Astrocyte (in vitro differentiated cells and primary cell): ENCODE measurements around the gene SBF2. TPM values are rescaled to one million over a fixed set of nuclear protein-coding genes. Genes with fewer than 3 reads are reported as not detected.
A peak's percentile ranks its signal among the peaks of the same experiment; 100 is the strongest.

Source experiments
- DNase-seq: peaks from one replicate; pipeline ENCODE4 v3.0.0-alpha.2; 2010; ENCODE audit warnings: low read depth
- FAIRE-seq: peaks from 2 replicates; lab custom pipeline; 2011; peaks lifted over from hg19 to GRCh38; lab: Jason Lieb, UNC
- H2AFZ ChIP-seq: 2 replicates; pipeline ENCODE4 v1.6.0; 2012; ENCODE audit warnings: low read depth, low read length, inconsistent platforms
- H3K27ac ChIP-seq: 2 replicates; pipeline ENCODE4 v1.5.1; 2011; ENCODE audit warnings: low read depth, low read length, inconsistent platforms
- H3K27me3 ChIP-seq: 2 replicates; pipeline ENCODE4 v1.6.0; 2011; ENCODE audit warnings: low read length, inconsistent platforms; ENCODE audit not compliant: insufficient read depth
- H3K36me3 ChIP-seq: 2 replicates; pipeline ENCODE4 v1.5.1; 2011; ENCODE audit warnings: low read length, inconsistent platforms; ENCODE audit not compliant: insufficient read depth
- H3K4me1 ChIP-seq: 2 replicates; pipeline ENCODE4 v1.5.1; 2011; ENCODE audit warnings: low read length, inconsistent platforms; ENCODE audit not compliant: insufficient read depth
- H3K4me2 ChIP-seq: 2 replicates; pipeline ENCODE4 v1.6.0; 2012; ENCODE audit warnings: low read length, inconsistent platforms
- H3K4me3 ChIP-seq: 2 replicates; pipeline ENCODE4 v1.5.1; 2011; ENCODE audit warnings: low read depth, mild to moderate bottlenecking, low read length, inconsistent platforms; ENCODE audit not compliant: insufficient read depth
- H3K79me2 ChIP-seq: 2 replicates; pipeline ENCODE4 v1.6.0; 2012; ENCODE audit warnings: mild to moderate bottlenecking, low read length, inconsistent platforms; ENCODE audit not compliant: insufficient read depth
- H3K9ac ChIP-seq: 2 replicates; pipeline ENCODE4 v1.6.0; 2012; ENCODE audit warnings: mild to moderate bottlenecking, low read length, inconsistent platforms
- H3K9me3 ChIP-seq: 2 replicates; pipeline ENCODE4 v1.5.1; 2012; ENCODE audit warnings: low read depth, mild to moderate bottlenecking, low read length, inconsistent platforms; ENCODE audit not compliant: insufficient read depth
- H4K20me1 ChIP-seq: 2 replicates; pipeline ENCODE4 v1.6.0; 2012; ENCODE audit warnings: low read length, inconsistent platforms; ENCODE audit not compliant: insufficient read depth
- H3K27ac Mint-ChIP-seq: one replicate; pipeline ENCODE4 v1.8.0; 2021; ENCODE audit warnings: mild to moderate bottlenecking, mixed read lengths; ENCODE audit not compliant: unreplicated experiment
- H3K27me3 Mint-ChIP-seq: one replicate; pipeline ENCODE4 v1.8.0; 2021; ENCODE audit warnings: low read depth, mixed read lengths; ENCODE audit not compliant: unreplicated experiment
- H3K36me3 Mint-ChIP-seq: one replicate; pipeline ENCODE4 v1.8.0; 2021; ENCODE audit warnings: low read depth, mixed read lengths; ENCODE audit not compliant: unreplicated experiment
- H3K4me1 Mint-ChIP-seq: one replicate; pipeline ENCODE4 v1.8.0; 2021; ENCODE audit warnings: low read depth, mixed read lengths; ENCODE audit not compliant: unreplicated experiment
- H3K4me3 Mint-ChIP-seq: one replicate; pipeline ENCODE4 v1.8.0; 2021; ENCODE audit warnings: mild to moderate bottlenecking, moderate library complexity, mixed read lengths; ENCODE audit not compliant: unreplicated experiment
- H3K9me3 Mint-ChIP-seq: one replicate; pipeline ENCODE4 v1.8.0; 2021; ENCODE audit warnings: mild to moderate bottlenecking, mixed read lengths; ENCODE audit not compliant: unreplicated experiment
- EZH2 ChIP-seq: IDR thresholded peaks from 2 replicates; pipeline ENCODE4 v1.6.1; 2012; ENCODE audit warnings: mild to moderate bottlenecking, low read length, inconsistent platforms; ENCODE audit not compliant: insufficient read depth
- total RNA-seq: library from RNA; stranded (reverse); gene quantifications from 2 replicates; pipeline ENCODE4 v1.2.1, GENCODE V29; 2021
- TF ChIP-seq, protein P1 (sequence below): IDR thresholded peaks from 2 replicates; pipeline ENCODE4 v1.5.1; 2011; ENCODE audit warnings: low read depth, mild to moderate bottlenecking, inconsistent platforms, low read length, moderate library complexity; ENCODE audit not compliant: insufficient read depth

SBF2 gene
- total RNA-seq, 1 donor from 2014 or later = 50.0 TPM

GRCh38 chr11:9884601-9885000, 409.4 kb downstream of the SBF2 start:
- TF ChIP-seq, protein P1, sequence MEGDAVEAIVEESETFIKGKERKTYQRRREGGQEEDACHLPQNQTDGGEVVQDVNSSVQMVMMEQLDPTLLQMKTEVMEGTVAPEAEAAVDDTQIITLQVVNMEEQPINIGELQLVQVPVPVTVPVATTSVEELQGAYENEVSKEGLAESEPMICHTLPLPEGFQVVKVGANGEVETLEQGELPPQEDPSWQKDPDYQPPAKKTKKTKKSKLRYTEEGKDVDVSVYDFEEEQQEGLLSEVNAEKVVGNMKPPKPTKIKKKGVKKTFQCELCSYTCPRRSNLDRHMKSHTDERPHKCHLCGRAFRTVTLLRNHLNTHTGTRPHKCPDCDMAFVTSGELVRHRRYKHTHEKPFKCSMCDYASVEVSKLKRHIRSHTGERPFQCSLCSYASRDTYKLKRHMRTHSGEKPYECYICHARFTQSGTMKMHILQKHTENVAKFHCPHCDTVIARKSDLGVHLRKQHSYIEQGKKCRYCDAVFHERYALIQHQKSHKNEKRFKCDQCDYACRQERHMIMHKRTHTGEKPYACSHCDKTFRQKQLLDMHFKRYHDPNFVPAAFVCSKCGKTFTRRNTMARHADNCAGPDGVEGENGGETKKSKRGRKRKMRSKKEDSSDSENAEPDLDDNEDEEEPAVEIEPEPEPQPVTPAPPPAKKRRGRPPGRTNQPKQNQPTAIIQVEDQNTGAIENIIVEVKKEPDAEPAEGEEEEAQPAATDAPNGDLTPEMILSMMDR = no peak
- no peak for TF ChIP-seq EZH2
- no peaks in the 10 kb centered on the region for H3K4me1 Mint-ChIP-seq
- no peak for FAIRE-seq
- DNase-seq = no peak
- no peaks in the 10 kb centered on the region for H3K27me3 Mint-ChIP-seq
- Histone ChIP-seq H3K27me3 (no peaks in the 10 kb centered on the region), H3K4me1 (no peaks in the 10 kb centered on the region), H3K36me3 (no peaks in the 10 kb centered on the region), H3K27ac (no peak overlapping the region), H3K4me2 (no peak overlapping the region), H3K4me3 (no peak overlapping the region), H3K9ac (no peak overlapping the region), H3K9me3 (no peaks in the 10 kb centered on the region), H2AFZ (no peak overlapping the region), H3K79me2 (no peaks in the 10 kb centered on the region), H4K20me1 (no peaks in the 10 kb centered on the region)
- H3K4me3 Mint-ChIP-seq = no peak overlapping the region
- H3K36me3 Mint-ChIP-seq = no peaks in the 10 kb centered on the region
- H3K27ac Mint-ChIP-seq = no peak overlapping the region
- H3K9me3 Mint-ChIP-seq = no peaks in the 10 kb centered on the region

GRCh38 chr11:9880657-9881056, 413.4 kb downstream of the SBF2 start:
- no peaks in the 10 kb centered on the region for H3K4me1 Mint-ChIP-seq
- H3K79me2 ChIP-seq = no peaks in the 10 kb centered on the region
- H3K27ac Mint-ChIP-seq = no peak overlapping the region
- H3K9me3 Mint-ChIP-seq = no peaks in the 10 kb centered on the region
- H3K9me3 ChIP-seq = no peaks in the 10 kb centered on the region
- no peak overlapping the region for H2AFZ ChIP-seq
- no peak for FAIRE-seq
- H4K20me1 ChIP-seq = no peaks in the 10 kb centered on the region
- DNase-seq = no peak
- H3K4me2 ChIP-seq = no peak overlapping the region
- H3K27ac ChIP-seq = no peak overlapping the region
- H3K36me3 ChIP-seq = no peaks in the 10 kb centered on the region
- no peak overlapping the region for H3K9ac ChIP-seq
- no peaks in the 10 kb centered on the region for H3K36me3 Mint-ChIP-seq
- H3K4me3 Mint-ChIP-seq = no peak overlapping the region
- H3K27me3 Mint-ChIP-seq = no peaks in the 10 kb centered on the region
- no peak overlapping the region for H3K4me3 ChIP-seq
- H3K4me1 ChIP-seq = no peaks in the 10 kb centered on the region
- TF ChIP-seq, protein P1 = no peak
- no peak for TF ChIP-seq EZH2
- no peaks in the 10 kb centered on the region for H3K27me3 ChIP-seq

GRCh38 chr11:9878936-9879335, 415.1 kb downstream of the SBF2 start:
- no peak overlapping the region for H2AFZ ChIP-seq
- H3K27me3 ChIP-seq = no peaks in the 10 kb centered on the region
- FAIRE-seq = peak; percentile 37
- TF ChIP-seq, protein P1 = no peak
- no peak for TF ChIP-seq EZH2
- DNase-seq = no peak
- H3K36me3 ChIP-seq = no peaks in the 10 kb centered on the region
- no peaks in the 10 kb centered on the region for H3K27me3 Mint-ChIP-seq
- H3K9me3 Mint-ChIP-seq = no peaks in the 10 kb centered on the region
- H3K79me2 ChIP-seq = no peaks in the 10 kb centered on the region
- H3K27ac Mint-ChIP-seq = no peak overlapping the region
- no peak overlapping the region for H3K4me3 ChIP-seq
- no peak overlapping the region for H3K4me3 Mint-ChIP-seq
- no peaks in the 10 kb centered on the region for H3K36me3 Mint-ChIP-seq
- H4K20me1 ChIP-seq = no peaks in the 10 kb centered on the region
- peaks cover 6% of the 10 kb centered on the region for H3K4me1 Mint-ChIP-seq
- H3K4me2 ChIP-seq = no peak overlapping the region
- H3K9ac ChIP-seq = no peak overlapping the region
- no peaks in the 10 kb centered on the region for H3K4me1 ChIP-seq
- no peaks in the 10 kb centered on the region for H3K9me3 ChIP-seq
- no peak overlapping the region for H3K27ac ChIP-seq
